GM21786 (cell line): ENCODE results near the gene PLK1.
"Not testable (repeated sequence)": the region's sequence is repeated elsewhere in the genome, so short reads cannot be mapped to it uniquely, and the experiment has no call there.

Experiments used
- ATAC-seq: cut with Tn5 transposase; IDR thresholded peaks from one replicate; pipeline ENCODE4 v1.9.1; 2021; ENCODE audit not compliant: unreplicated experiment

Gene PLK1

GRCh38 chr16:23678430-23679273, at the start of gene PLK1:
Gene PLK1, plus strand, starts transcription at chr16:23678889. Its CDS starts 44 bp downstream, at chr16:23678933.
- peak; percentile 92 for ATAC-seq

- ATAC-seq: no peak
Measured at GRCh38 chr16:23629516-23629915, 49.2 kb upstream of the PLK1 start.

DNA sequence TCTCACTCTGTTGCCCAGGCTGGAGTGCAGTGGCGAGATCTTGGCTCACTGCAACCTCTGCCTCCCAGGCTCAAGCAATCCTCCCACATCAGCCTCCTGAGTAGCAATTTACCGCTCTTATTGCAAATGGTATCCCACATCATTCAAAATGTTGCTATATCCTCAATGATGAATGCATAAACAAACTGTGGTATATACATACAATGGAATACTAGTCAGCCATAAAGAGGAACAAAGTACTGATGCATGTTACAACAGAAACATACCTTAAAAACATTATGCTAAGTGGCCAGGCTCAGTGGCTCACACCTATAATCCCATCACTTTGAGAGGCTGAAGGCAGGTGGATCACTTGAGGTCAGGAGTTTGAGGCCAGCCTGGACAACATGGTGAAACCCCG, 46.8 kb upstream of the PLK1 start:
- not testable (repeated sequence) for ATAC-seq

- ATAC-seq: no peak
Measured at GRCh38 chr16:23634461-23635036, 44.1 kb upstream of the PLK1 start.

DNA sequence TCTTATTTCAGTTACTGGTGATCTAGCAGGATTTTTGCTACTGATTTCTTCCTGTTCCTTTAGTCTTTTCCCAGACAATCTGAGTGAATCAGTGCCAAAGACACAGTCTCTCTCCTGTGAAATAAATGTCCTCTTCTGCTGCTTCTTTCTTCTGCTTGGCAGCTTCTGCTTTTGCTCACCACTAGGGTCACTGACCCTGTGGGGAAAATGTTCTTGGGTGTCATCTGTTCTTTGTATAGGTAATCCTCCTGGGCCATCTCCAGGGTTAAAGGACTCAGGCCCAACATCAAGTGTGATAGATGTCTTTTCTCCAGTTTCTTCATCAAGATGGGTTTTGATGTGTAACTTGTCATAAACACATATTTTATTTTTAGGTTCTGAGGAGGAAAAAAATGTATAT, 42.7 kb upstream of the PLK1 start:
- no peak for ATAC-seq

DNA sequence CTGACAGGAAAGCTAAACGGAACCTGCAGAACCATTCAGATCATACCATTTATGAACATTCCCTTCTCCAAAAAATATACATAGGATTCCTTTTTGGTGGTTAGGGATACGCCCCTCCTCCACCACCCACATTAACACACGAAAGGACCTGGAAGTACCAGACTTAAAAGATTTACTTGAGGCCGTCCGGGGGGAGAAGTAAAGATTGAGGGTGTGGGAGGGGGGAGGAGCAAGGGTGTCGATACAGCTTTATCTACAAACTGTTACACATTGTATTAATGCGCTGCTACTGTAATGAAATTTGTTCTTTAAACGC, 38.1 kb upstream of the PLK1 start:
- no peak for ATAC-seq

- ATAC-seq: peak; percentile 95
Measured at GRCh38 chr16:23640931-23641765, 37.5 kb upstream of the PLK1 start, which contains the start of the genes DCTN5 and PALB2. Gene DCTN5, plus strand, starts transcription at chr16:23641466. Its CDS starts 77 bp downstream, at chr16:23641543. Gene PALB2, minus strand, starts transcription at chr16:23641310. Its CDS starts 153 bp downstream, at chr16:23641157.

- ATAC-seq: no peak
Measured at GRCh38 chr16:23642246-23642774, 36.4 kb upstream of the PLK1 start.

DNA sequence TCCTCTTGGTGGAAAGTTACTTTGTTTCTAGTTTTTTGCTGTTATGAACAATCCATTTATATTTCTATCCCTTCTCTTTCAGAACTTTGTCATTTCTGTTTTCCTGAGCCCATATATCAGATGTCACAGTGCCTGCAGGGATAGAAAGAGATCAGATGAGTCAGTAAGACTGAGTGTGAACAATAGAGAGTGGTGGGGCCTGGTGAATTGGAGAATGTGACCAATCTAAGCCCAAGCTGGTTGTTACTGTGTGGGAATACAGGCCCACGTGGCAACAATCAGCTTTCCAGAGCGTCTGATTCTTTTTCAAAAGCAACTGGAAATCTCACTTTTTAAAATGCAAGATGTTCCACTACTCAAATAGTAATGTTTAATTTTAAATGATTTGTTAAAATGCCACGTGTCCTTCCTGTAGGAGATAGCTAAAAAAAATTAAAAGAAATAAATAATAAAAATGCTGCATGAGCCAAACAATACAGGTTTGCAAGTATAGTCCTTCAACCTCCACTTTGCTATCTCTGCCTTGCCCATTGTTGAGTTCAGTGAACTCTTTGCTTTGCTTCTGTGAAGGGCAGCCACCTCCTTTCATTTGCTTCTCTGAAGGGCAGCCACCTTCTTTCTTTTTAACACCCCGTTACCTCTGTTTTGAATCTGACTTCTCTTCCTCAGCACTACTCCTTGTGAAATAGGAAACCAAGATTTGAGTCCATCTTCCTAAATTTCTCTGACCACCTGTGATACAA, 27.8 kb upstream of the PLK1 start:
- ATAC-seq: no peak

- ATAC-seq: no peak
Measured at GRCh38 chr16:23651943-23652468, 26.7 kb upstream of the PLK1 start.

GRCh38 chr16:23663918-23664317, 14.8 kb upstream of the PLK1 start:
- ATAC-seq: no peak

- no peak for ATAC-seq
Measured at GRCh38 chr16:23666571-23667354, 11.9 kb upstream of the PLK1 start.

DNA sequence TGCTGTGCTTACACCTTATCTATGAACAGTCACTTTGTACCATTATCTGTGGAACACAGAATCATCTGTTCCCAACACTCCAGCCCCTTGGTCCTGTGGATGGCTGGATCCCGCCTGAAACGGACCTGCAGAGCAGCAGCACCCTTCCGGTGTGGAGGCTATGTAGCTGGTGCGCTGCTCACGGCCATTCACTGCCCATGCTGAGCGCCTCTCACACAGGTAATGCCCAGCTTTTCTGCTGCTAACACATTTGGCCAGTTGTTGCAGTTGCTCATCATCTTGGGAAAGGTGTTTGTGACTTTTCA, 11.4 kb upstream of the PLK1 start:
- ATAC-seq: no peak

- ATAC-seq: no peak
Measured at GRCh38 chr16:23668225-23668624, 10.5 kb upstream of the PLK1 start.

GRCh38 chr16:23668873-23669272, 9.8 kb upstream of the PLK1 start:
- no peak for ATAC-seq

DNA sequence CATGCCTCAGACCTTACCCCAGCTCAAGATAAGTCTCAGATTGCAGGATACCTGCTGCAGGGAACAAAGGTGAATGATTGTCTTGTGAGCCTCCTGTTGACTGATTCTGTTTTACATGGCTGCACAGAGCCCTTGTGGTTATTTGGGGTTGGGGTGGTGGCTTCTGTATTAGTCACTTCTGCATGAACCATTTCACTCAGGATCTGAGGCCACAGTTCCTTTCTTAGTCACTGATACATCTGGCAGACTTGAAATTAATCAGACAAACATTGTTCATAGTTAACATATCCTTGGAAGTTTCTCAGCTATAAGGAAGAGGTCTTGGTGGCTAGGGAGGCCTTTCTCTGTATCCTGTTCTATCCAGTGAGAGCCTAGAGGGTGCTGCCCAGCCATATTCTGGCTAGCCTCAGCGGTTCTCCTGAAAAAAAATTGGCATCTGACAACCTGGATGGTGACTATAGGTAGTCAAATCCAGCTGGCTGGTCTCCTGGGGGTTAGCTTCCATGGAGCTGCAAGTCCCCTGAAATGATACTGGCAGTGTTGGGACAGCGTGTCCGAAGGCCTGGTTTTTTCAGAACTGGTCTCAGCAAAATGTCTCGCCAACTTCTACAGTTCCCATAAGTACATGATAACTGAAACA, 8.4 kb upstream of the PLK1 start:
- ATAC-seq: peak; percentile 98

GRCh38 chr16:23673971-23674614, 4.6 kb upstream of the PLK1 start:
- ATAC-seq: no peak

DNA sequence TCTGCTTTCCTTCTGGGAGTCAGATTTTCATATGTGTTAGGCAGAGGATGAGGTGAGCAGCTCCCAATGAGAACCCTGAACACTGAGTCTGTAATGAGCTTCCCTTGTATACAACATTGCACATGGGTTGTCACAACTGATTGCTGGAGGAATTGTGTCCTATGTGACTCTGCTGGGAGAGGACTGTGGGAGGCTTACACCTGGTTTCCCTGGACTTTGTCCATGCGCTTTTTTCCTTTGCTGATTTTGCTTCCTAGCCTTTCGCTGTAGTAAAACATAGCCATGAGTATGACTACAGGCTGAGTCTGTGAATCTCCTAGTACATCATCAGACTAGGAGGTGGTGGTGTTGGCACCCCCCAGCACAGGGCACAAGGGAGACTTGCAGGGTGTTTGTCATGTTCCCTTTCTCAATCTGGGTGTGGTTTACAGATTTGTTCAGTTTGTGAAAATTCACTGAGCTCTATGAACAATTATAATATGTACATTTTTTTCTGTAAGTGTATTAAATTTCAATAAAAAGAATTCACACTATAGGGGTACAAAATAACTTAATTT, 1.7 kb upstream of the PLK1 start:
- ATAC-seq: no peak
